Muscle layer of duodenum (tissue), 2 donors: ENCODE data around the gene WDR27.

Experiments
- H3K27ac ChIP-seq: one replicate; pipeline ENCODE4 v1.7.0; 2013; ENCODE audit warnings: mild to moderate bottlenecking, low read length
- H3K27me3 ChIP-seq: one replicate; pipeline ENCODE4 v1.7.0; 2013; ENCODE audit warnings: low read depth, mild to moderate bottlenecking, control low read depth, low read length
- H3K36me3 ChIP-seq, 2 donors: one replicate each; pipeline ENCODE4 v1.7.0; 2013; ENCODE audit warnings: low read length in 2 of 2, control low read depth in 1 of 2, mild to moderate bottlenecking in 1 of 2; ENCODE audit not compliant: insufficient read depth in 2 of 2, control insufficient read depth in 1 of 2
- H3K4me1 ChIP-seq, 2 donors: one replicate each; pipeline ENCODE4 v1.7.0; 2013; ENCODE audit warnings: low read length in 2 of 2, mild to moderate bottlenecking in 2 of 2, control low read depth in 1 of 2, moderate library complexity in 1 of 2; ENCODE audit not compliant: insufficient read depth in 2 of 2, control insufficient read depth in 1 of 2
- H3K4me3 ChIP-seq, 2 donors: one replicate each; pipeline ENCODE4 v1.7.0; 2013; ENCODE audit warnings: low read length in 2 of 2, low read depth in 1 of 2, mild to moderate bottlenecking in 1 of 2
- H3K9me3 ChIP-seq, 2 donors: one replicate each; pipeline ENCODE4 v1.7.0; 2013; ENCODE audit warnings: low read length in 2 of 2, control low read depth in 1 of 2, mild to moderate bottlenecking in 1 of 2; ENCODE audit not compliant: control insufficient read depth in 1 of 2
- donor health status: healthy.

WDR27 gene

DNA sequence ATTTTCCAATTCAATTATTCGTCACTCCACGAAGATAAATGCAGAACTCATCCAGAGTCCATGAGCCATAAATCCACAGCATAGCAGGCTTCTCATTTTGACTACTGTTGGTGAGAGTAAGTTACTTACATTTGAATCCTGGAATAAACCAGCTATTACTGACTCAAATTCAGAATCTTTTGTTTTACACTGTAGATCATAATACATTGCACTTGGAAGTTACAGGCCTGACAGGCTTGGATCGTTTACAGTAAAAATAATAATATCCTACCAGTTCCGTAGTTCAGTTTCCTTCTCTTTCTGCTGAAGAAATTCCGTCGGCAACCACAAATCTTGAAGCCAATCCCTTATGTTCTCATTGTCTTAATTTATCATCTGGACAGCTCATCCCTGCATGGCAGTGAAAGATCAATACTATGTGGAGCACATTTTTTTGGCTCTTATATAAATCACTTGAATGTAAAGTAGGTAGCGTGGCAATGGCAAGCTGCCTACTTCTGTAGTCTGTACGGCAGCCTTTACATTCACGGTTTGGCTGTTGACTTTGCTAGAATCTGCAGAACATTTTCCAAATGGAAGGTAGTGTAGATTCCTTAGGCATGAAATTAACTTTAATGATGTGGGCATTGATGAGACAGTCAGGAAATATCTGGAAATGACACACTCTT lies 142.9 kb downstream of the WDR27 start:
- peaks cover 0 to 9% of the 10 kb centered on the region in 2 donors for H3K36me3 ChIP-seq
- no peak overlapping the region for H3K4me3 ChIP-seq
- no peaks in the 10 kb centered on the region for H3K9me3 ChIP-seq
- H3K27ac ChIP-seq = no peak overlapping the region
- H3K4me1 ChIP-seq = no peaks in the 10 kb centered on the region
- H3K27me3 ChIP-seq = no peaks in the 10 kb centered on the region

- Histone ChIP-seq H3K4me3 (no peak overlapping the region), H3K27me3 (no peaks in the 10 kb centered on the region), H3K27ac (no peak overlapping the region), H3K9me3 (no peaks in the 10 kb centered on the region), H3K4me1 (no peaks in the 10 kb centered on the region), H3K36me3 (peaks cover 0 to 9% of the 10 kb centered on the region in 2 donors)
Measured at GRCh38 chr6:169558378-169558773, 143.5 kb downstream of the WDR27 start.

DNA sequence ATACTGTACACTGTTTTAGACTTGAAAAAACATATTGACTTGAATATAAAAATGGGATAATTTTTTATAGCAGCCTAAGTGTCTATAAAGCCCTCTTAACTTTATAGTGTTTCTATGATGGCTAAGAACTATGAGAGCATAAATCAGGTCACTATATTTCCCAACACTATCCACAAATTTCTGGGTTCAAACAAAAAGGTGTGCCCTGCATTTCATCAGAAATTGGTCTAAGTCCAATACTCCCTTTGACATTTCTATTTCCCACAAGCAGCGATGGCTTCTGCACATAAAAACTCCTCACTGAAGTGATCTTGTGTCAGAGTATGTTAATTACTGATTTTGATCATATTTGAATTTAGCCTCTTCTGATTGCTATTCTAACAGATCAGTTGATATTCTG lies 143.9 kb downstream of the WDR27 start:
- no peak overlapping the region for H3K4me3 ChIP-seq
- H3K9me3 ChIP-seq = no peaks in the 10 kb centered on the region
- no peak overlapping the region for H3K27ac ChIP-seq
- H3K4me1 ChIP-seq = no peaks in the 10 kb centered on the region
- peaks cover 0 to 9% of the 10 kb centered on the region in 2 donors for H3K36me3 ChIP-seq
- H3K27me3 ChIP-seq = no peaks in the 10 kb centered on the region

DNA sequence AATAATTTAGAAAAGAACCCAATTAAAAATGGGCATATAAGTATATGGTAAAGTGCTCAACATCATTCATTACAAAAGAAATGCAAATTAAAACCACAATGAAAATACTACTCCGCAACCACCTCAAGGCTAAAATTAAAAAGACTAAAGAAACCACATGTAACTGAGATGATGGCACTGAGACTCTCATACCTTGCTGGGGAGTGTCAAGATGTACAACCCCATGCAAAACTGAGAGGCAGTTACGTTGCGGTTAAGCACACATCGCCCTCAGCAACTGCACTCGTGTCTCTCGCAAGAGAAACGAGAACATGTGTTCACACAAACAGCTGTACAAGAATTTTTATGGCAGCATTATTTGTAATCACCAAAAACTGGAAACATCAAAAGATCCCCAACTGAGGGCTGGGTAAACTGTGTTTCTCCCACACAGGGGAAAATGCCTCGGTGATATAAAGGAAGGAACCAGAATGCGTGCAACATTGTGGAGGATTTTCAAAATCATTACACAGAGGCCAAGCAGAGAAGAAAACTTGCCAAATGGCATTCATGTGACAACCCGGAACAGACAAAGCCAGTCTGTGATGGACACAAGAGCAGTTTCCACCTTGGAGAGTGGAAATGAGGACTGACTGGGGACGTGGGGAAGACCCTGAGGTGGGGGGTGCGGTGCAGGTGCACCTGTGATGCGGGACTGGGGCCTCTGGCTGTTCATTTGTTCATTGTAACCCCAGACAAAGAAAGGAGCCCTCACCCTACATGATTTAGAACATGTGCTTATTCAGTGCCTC lies 144.9 kb downstream of the WDR27 start:
- no peak overlapping the region for H3K4me3 ChIP-seq

GRCh38 chr6:169555971-169556617 lies 145.7 kb downstream of the WDR27 start:
- Histone ChIP-seq H3K4me3 (no peak overlapping the region), H3K27ac (no peak overlapping the region), H3K9me3 (no peaks in the 10 kb centered on the region), H3K36me3 (peaks cover 0 to 8% of the 10 kb centered on the region in 2 donors), H3K4me1 (no peaks in the 10 kb centered on the region), H3K27me3 (no peaks in the 10 kb centered on the region)

More for the DNA sequence above, 144.9 kb downstream of the WDR27 start:
- no peaks in the 10 kb centered on the region for H3K27me3 ChIP-seq
- H3K27ac ChIP-seq = no peak overlapping the region
- peaks cover 0 to 9% of the 10 kb centered on the region in 2 donors for H3K36me3 ChIP-seq
- H3K4me1 ChIP-seq = no peaks in the 10 kb centered on the region
- H3K9me3 ChIP-seq = no peaks in the 10 kb centered on the region

DNA sequence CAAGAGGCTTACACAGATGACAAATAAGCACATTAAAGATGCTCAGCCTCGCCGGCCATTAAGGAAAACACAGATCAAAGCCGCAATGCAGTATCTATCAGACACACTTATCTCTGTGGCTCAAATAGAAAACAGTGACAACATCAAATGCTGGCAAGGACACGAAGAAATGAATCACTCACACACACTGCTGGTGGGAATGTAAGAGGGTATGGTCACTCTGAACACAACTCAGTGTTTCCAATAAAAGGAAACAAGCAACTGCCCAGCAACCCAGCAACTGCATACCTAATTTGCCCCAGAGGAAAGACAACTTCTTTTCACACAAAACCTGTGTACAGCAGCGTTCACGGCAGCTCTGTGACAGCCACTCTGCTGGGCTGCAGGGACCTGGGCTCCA lies 155.8 kb downstream of the WDR27 start:
- no peaks in the 10 kb centered on the region for H3K36me3 ChIP-seq
- peaks cover 0 to 5% of the 10 kb centered on the region in 2 donors for H3K9me3 ChIP-seq
- no peak overlapping the region for H3K27ac ChIP-seq
- H3K27me3 ChIP-seq = no peaks in the 10 kb centered on the region
- H3K4me3 ChIP-seq = no peak overlapping the region
- no peaks in the 10 kb centered on the region for H3K4me1 ChIP-seq

DNA sequence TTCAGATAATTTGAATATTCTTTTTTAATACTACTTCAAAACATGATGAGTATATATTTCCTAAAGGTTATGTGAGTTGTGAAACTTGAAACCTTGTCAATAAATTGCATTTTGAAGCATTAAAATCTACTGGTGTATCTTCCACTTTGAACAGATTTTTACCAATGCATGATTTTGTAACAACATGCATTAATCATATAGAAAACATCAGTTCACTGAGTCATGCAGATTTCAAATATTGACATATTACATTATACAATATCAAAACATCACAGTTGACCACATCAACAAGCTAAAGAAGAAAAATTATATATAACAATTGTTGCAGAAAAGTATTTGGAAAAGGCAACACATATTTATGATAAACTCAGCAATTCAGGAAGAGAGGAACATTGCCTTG lies 158.1 kb downstream of the WDR27 start:
- Histone ChIP-seq H3K4me1 (no peaks in the 10 kb centered on the region), H3K27ac (no peak overlapping the region), H3K27me3 (no peaks in the 10 kb centered on the region), H3K36me3 (no peaks in the 10 kb centered on the region), H3K9me3 (peaks cover 0 to 5% of the 10 kb centered on the region in 2 donors), H3K4me3 (no peak overlapping the region)

DNA sequence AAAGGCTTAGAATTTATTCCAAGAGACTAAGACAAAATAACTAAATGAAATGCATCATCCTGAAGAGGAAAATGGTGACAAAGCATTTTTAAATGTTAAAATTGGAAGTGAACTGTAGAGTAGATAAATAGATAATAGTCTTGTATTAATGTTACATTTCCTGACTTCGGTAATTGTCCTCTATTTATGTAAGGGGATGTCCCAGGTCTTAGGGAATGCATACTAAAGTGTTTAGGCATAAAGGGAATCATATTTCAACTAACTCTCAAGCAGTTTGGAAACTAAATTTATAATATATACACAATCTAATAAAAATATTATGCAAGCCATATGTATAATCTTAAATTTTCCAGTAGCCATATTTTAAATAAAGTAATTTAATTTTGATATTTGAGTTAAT lies 159.3 kb downstream of the WDR27 start:
- Histone ChIP-seq H3K27ac (no peak overlapping the region), H3K4me1 (no peaks in the 10 kb centered on the region), H3K27me3 (no peaks in the 10 kb centered on the region), H3K36me3 (no peaks in the 10 kb centered on the region), H3K4me3 (no peak overlapping the region), H3K9me3 (peaks cover 0 to 3% of the 10 kb centered on the region in 2 donors)

- peaks cover 0 to 15% of the 10 kb centered on the region in 2 donors for H3K9me3 ChIP-seq
- H3K27ac ChIP-seq = no peak overlapping the region
- no peaks in the 10 kb centered on the region for H3K4me1 ChIP-seq
- no peak overlapping the region for H3K4me3 ChIP-seq
- no peaks in the 10 kb centered on the region for H3K27me3 ChIP-seq
- peaks cover 0 to 6% of the 10 kb centered on the region in 2 donors for H3K36me3 ChIP-seq
Measured at GRCh38 chr6:169539176-169539897, 162.5 kb downstream of the WDR27 start.

DNA sequence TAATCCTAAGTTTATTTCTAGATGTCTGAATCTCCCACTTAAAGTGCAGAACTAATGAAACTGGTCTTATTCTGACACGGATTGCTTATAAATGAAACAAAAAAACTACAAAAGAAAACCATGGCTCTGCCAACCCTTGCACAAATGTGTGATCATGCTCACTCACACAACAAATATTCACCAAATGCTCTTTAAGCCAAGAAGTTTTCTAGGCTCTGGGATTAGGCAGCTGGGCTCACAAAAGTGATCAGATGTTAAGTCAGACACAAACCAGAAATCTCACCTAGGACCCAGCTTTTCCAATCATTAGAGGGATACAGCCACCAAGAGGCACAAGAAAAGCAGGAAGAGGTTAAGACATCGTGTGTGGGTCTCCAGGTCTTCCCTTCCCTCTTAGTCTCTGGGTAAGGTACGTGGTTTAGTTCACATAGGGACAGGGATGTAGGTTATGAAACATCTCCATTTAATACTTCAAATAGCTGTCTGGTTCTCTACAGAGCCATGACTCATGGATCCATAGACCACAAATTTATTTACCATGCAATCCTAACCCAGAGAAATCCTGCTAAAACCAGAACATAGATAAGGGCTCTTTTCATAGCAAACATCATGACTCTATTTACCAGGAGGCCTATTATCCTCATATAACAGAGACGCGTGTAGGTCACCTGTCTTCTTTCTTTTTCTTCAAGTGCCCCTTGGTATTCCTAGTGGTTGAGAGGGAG lies 165.2 kb downstream of the WDR27 start:
- Histone ChIP-seq H3K36me3 (peaks cover 0 to 6% of the 10 kb centered on the region in 2 donors), H3K4me3 (no peak overlapping the region), H3K27me3 (no peaks in the 10 kb centered on the region), H3K4me1 (peaks cover 0 to under 1% of the 10 kb centered on the region in 2 donors), H3K27ac (no peak overlapping the region), H3K9me3 (peaks cover 0 to 25% of the 10 kb centered on the region in 2 donors)
